HepG2 (cell line): Measurements from ENCODE around the gene TFEB. TPM values are rescaled to one million over a fixed set of nuclear protein-coding genes. Genes with fewer than 3 reads are reported as not detected.

ENCODE experiments used
- ARNT ChIP-seq: fragments of 450-650 bp; IDR thresholded peaks from 2 replicates; pipeline ENCODE4 v1.6.1; 2017
- ETV5 ChIP-seq: IDR thresholded peaks from 2 replicates; pipeline ENCODE4 v1.6.1; 2018; ENCODE audit warnings: missing biosample characterization, missing genetic modification reagents, inconsistent platforms, borderline replicate concordance
- HMG20B ChIP-seq: conservative IDR thresholded peaks from 2 replicates; pipeline ENCODE4 v1.6.1; 2016; ENCODE audit warnings: missing genetic modification reagents, missing compliant biosample characterization
- KLF12 ChIP-seq: sonication (generic); formaldehyde crosslinking; IDR thresholded peaks from 2 replicates; pipeline ENCODE4 v1.4.0; 2020; ENCODE audit warnings: missing genetic modification reagents, borderline replicate concordance
- MED8 ChIP-seq: sonication (generic); formaldehyde crosslinking; IDR thresholded peaks from 2 replicates; pipeline ENCODE4 v1.8.1; 2023; ENCODE audit warnings: mild to moderate bottlenecking, missing genetic modification reagents; ENCODE audit not compliant: insufficient replicate concordance
- ONECUT2 ChIP-seq: sonication (generic); formaldehyde crosslinking; IDR thresholded peaks from 2 replicates; pipeline ENCODE4 v1.4.0; 2020; ENCODE audit warnings: missing genetic modification reagents
- RAD51 ChIP-seq: fragments of 450-650 bp; IDR thresholded peaks from 2 replicates; pipeline ENCODE4 v1.6.1; 2016; ENCODE audit warnings: borderline replicate concordance
- SAFB2 ChIP-seq: sonication (generic); formaldehyde crosslinking; IDR thresholded peaks from 2 replicates; pipeline ENCODE4 v1.5.1; 2020; ENCODE audit warnings: missing genetic modification reagents, low read depth, mild to moderate bottlenecking, borderline replicate concordance
- SRY ChIP-seq: sonication (generic); formaldehyde crosslinking; IDR thresholded peaks from 2 replicates; pipeline ENCODE4 v1.8.0; 2022; ENCODE audit warnings: mild to moderate bottlenecking, missing genetic modification reagents
- THRA ChIP-seq: sonication (generic); formaldehyde crosslinking; IDR thresholded peaks from 2 replicates; pipeline ENCODE4 v1.4.0; 2020; ENCODE audit warnings: missing genetic modification reagents, borderline replicate concordance
- ZEB1 ChIP-seq: IDR thresholded peaks from 2 replicates; pipeline ENCODE4 v1.6.1; 2012; ENCODE audit warnings: mild to moderate bottlenecking, low read depth, inconsistent platforms; ENCODE audit not compliant: insufficient replicate concordance
- ZFP1 ChIP-seq: IDR thresholded peaks from 2 replicates; pipeline ENCODE4 v1.6.1; 2016
- ZFP36L1 ChIP-seq: sonication (generic); formaldehyde crosslinking; IDR thresholded peaks from 2 replicates; pipeline ENCODE4 v1.8.0; 2022; ENCODE audit warnings: mild to moderate bottlenecking, missing genetic modification reagents, moderate library complexity
- ZFP82 ChIP-seq: sonication (generic); formaldehyde crosslinking; IDR thresholded peaks from 2 replicates; pipeline ENCODE4 v1.5.1; 2020; ENCODE audit warnings: mild to moderate bottlenecking, missing genetic modification reagents, borderline replicate concordance
- ZNF30 ChIP-seq: sonication (generic); formaldehyde crosslinking; IDR thresholded peaks from 2 replicates; pipeline ENCODE4 v1.5.0; 2020; ENCODE audit warnings: mild to moderate bottlenecking, missing genetic modification reagents
- ZNF432 ChIP-seq: sonication (generic); formaldehyde crosslinking; IDR thresholded peaks from 2 replicates; pipeline ENCODE4 v1.5.0; 2020; ENCODE audit warnings: missing genetic modification reagents, mild to moderate bottlenecking, borderline replicate concordance
- ZNF619 ChIP-seq: sonication (generic); formaldehyde crosslinking; IDR thresholded peaks from 2 replicates; pipeline ENCODE4 v1.4.0; 2020; ENCODE audit warnings: mild to moderate bottlenecking, missing genetic modification reagents
- ZNF629 ChIP-seq: sonication (generic); formaldehyde crosslinking; conservative IDR thresholded peaks from 2 replicates; pipeline ENCODE4 v1.5.0; 2020; ENCODE audit warnings: missing genetic modification reagents
- polyA plus RNA-seq, 8 experiments: library from polyadenylated mRNA; depleted of rRNA in 3 of 8; stranded (reverse) in 7 of 8; unstranded in 1 of 8; fragments of >200 nt; fragmentation: Illumina TruSeq in 4 of 8; extraction: Trizol in 4 of 8; gene quantifications; 2 replicates each; pipeline versions ENCODE4 v1.2.1 to v1.2.3, GENCODE V29; 2011 to 2016; ENCODE audit warnings: low read depth in 4 of 8, missing spikeins in 1 of 8, mixed read lengths in 1 of 8; ENCODE audit not compliant: insufficient read depth in 1 of 8
- total RNA-seq, 5 experiments: library from RNA; depleted of rRNA; stranded (reverse); fragments of >200 nt; fragmentation: Illumina TruSeq; extraction: Trizol; gene quantifications; 2 replicates each; pipeline ENCODE4 v1.2.3, GENCODE V29; 2016; ENCODE audit warnings: low read depth in 1 of 5
- TF ChIP-seq, protein P1 (sequence below): sonication (generic); IDR thresholded peaks from 2 replicates; pipeline ENCODE4 v1.6.1; 2016; ENCODE audit warnings: low read depth, borderline replicate concordance

TFEB gene
- total and polyA plus RNA-seq, 2 of the 13 experiments (the other 11 are each of a cell fraction or from before 2014, with no cell fraction given): 13.3 to 18.7 TPM

DNA sequence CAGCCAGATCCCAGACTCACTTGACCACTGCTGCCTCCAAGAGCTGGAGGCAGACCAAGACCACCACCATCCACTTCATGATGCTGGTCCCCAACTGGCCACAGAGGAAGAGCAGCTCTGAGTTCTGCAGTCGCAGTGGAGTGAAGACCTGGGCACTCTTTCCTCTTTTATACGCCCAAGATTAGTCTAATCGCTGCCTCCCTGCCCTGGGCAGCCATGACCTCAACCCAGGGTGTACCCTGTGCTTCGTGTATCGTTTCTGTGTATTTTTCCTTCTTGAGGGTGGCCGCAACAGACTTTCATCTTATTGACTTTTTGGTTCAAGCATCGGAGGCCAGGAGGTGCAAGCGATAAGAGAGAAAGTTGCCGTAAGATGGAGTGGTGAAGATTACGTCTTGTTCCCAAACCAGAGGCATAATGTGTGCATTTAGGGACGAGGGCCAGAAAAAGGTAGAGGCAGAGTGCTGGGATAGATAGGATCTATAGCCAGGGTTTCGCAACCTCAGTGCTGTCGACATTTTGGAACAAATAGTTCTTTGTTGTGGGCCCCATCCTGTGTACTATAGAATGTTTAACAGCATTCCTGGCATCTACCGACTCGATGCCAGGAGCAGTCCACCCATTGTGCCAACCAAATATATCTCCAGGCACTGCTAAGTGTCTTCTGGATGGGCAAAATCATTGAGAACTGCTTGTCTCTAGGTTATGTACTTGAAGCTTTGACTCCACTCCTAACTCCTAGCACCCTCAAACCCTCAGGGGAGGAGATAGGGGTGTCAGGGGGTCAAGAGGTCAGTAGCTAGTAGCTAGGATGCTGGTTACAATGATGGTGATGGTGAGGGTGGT, 12.1 kb upstream of the TFEB start, which contains the start of gene PGC (continued):
- TF ChIP-seq ONECUT2 (CRISPR knock-in tag) (peak; percentile 94), ZNF629 (CRISPR knock-in tag) (peak; percentile 50; the same call in 1 of the 2 replicates), HMG20B (CRISPR knock-in tag) (peak; percentile 91), ZNF619 (CRISPR knock-in tag) (no peak; the same call in 1 of the 2 replicates), MED8 (CRISPR knock-in tag) (peak; percentile 96), ZEB1 (peak; percentile 77), ZNF432 (CRISPR knock-in tag) (no peak), KLF12 (CRISPR knock-in tag) (no peak), ZFP82 (CRISPR knock-in tag) (peak; percentile 84; the same call in 1 of the 2 replicates), SAFB2 (CRISPR knock-in tag) (no peak), THRA (CRISPR knock-in tag) (peak; percentile 94), ETV5 (CRISPR knock-in tag) (peak; percentile 65), ZFP36L1 (CRISPR knock-in tag) (no peak), RAD51 (no peak), ARNT (no peak), ZNF30 (CRISPR knock-in tag) (no peak), ZFP1 (CRISPR knock-in tag) (peak; percentile 84; the same call in 1 of the 2 replicates), SRY (no peak)
- TF ChIP-seq, protein P1, sequence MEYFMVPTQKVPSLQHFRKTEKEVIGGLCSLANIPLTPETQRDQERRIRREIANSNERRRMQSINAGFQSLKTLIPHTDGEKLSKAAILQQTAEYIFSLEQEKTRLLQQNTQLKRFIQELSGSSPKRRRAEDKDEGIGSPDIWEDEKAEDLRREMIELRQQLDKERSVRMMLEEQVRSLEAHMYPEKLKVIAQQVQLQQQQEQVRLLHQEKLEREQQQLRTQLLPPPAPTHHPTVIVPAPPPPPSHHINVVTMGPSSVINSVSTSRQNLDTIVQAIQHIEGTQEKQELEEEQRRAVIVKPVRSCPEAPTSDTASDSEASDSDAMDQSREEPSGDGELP: no peak; the same call in 1 of the 2 replicates
- TF ChIP-seq, all 625 proteins: peak for 290
